GM21737 (cell line): Measurements from ENCODE around the gene CTNNA3.
"Not testable (repeated sequence)": the region's sequence is repeated elsewhere in the genome, so short reads cannot be mapped to it uniquely, and the experiment has no call there.

Source experiments
- ATAC-seq: cut with Tn5 transposase; IDR thresholded peaks from one replicate; pipeline ENCODE4 v1.9.1; 2021; ENCODE audit warnings: mild to moderate bottlenecking, moderate library complexity; ENCODE audit not compliant: unreplicated experiment

The CTNNA3 gene

DNA sequence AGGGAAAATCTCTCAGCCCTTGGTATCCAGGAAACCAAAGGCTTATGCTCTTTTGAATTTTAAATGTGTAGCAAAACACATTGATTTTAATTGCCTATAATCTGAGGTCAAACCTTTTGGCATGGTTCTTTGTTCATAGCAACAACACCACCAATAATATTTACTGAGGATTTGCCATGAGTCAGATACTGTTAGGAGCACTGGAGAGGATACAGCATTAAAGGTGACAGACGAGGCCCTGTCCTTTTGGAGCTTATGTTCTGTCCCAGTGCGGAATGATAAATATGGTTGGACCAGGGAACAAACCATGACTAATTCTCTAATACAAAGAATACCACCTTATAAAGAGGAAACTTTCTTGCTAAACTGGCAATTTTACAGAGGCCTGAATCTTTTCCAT lies 176.6 kb downstream of the CTNNA3 start:
- ATAC-seq: no peak

DNA sequence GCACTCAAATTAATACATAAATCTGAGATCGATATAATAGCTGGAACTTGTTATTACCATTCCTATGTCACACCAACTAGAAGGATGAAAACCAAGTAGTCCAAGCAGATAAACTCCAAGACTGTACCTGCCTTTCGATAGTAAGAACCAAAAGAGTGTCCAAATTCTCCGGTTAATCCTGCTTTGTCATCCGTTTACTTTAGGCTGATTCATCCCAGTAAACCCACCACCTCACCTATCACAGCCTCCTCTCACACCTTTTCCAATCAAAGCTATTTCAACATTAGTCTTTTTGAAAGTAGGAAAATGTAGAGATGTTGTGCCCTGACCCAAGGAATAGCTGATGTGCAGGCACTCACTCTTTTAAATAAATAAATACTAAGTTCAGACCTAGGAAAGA lies 177.2 kb downstream of the CTNNA3 start:
- ATAC-seq: no peak

DNA sequence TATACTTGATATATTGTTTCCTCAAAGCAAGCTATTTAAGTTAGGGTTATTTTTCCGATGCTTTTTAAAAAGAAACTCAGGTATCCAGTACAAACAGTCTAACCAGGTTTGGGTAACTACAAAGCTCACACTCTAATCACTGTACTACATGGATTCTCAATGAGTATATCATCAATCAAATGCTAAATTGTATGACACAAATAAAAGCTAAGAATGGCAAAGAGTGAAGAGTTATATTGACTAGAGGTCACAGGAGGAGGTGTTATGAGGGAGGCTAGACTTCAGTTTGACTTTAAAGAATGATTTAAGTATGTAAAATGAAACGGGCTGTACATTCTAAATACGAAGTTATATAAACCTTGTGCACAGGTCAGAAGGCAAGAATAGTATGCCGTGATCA lies 178.0 kb downstream of the CTNNA3 start:
- no peak for ATAC-seq

DNA sequence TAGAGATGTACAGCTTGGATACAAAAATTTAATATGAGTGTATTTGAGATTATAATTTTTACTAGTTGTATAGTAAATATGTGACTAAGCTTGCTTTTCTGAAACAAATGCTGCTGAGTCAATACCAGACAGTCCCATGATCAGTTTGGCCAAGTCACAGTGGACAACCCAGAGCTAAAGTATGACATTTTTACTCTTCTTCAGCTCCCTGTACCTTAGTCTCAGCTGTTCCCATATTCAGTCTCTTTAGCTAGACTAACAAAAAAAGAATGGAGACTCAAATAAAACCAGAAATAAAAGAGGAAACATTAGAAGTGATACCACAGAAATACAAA lies 189.3 kb downstream of the CTNNA3 start:
- ATAC-seq: no peak

DNA sequence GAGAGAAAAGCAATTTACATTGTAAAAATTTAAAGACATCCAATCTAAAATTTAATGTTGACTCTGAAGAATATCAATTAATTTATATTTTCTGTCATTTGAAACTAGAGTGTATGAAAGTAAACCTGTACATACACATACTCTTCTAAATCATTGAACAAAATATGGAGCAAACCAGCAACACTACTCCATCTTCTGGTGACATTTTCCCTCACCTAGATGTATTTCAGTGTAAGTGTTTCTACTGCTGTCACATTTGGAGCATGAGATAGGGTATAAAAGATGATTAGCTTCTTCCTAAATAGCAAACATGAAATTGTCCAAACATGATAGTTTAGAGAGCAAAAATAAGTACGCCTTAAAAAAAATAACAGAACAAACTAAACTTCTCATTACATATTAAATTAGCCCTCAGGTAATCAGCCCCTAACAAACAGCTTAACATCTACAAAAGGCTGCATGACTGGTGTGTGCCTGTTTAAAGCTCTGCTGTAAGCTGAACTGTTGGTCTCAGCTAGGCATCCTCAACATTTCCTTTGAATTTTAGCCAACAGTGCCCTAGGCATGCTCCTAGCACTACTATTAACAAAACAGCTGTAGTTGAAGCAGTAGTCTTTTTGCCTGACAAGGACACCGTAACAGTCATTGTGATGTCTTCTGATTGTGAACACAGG lies 189.8 kb downstream of the CTNNA3 start:
- no peak for ATAC-seq

DNA sequence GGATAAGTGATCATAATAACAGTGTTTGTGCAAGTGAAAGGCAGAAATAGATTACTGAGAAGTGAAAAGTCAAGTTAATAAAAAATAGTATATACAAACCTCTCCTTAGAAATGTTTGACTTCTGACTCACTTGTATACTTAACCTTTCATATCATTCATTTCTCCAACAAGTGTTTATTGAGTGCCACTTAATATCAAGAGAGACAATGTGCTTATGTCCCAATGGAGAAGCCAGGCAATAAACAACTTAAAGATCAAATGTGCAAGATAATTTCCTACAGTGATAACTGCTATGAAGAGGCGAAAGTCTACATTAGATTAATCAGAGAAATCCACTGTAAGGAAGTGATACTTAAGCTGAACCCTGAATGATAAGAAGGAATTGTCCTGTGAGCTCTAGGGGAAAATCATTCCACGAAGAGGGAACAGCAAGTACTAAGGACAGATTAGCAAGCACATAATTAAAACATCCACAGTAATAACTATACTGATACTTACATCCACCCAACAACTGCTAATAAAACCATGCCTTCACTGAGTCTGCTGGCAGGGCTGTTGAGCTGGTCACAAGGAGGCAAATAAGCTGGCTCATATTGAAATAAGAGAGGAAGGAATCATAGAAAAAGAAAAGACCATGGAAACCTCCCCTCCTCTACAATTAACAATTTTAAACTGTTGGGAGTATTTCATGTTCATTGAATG lies 203.5 kb downstream of the CTNNA3 start:
- ATAC-seq: no peak

DNA sequence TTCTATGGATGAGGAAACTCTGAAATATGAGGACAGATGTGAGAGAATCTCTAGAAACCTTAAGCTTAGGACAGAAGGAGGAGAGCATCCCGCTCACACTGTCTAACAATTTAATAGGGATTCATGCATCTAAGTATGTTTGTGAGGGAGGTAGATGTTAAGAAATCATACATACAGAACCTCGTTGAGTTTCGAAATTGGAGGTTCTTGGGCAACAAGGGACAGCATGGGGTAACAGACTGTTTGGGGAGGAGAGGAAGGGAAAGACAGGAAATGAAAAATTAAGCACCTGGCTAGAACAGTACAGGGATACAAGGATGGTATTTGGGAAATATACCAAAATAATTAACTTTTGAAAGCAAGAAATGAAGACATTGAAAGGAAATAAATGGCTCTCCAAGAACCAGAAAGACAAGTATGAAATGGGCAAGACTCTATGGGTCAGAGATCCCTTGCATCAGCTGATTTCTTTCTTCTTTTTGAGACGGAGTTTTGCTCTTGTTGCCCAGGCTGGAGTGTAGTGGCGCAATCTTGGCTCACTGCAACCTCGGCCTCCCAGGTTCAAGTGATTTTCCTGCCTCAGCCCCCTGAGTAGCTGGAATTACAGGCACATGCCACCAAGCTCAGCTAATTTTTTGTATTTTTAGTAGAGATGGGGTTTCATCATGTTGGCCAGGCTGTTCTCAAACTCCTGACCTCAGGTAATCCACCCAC lies 207.9 kb downstream of the CTNNA3 start:
- no peak for ATAC-seq

DNA sequence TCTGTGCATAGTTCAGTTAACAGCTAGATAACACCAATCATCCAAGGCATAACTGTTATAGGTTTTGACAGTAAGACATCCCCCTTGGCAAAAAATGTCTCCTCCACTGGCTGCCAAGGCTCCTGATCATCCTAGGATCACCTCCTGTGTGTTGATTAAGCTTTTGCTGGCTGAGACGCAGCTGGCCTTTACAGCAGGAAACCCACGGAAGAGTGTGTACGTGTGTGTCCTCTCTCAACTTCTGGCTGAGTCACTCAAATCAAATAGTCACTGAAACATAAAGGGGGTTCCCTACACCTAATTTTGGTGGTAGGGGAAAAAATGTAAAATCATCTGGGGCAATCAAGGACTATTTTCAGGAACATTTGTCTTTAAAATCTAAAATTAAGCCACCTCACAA lies 208.8 kb downstream of the CTNNA3 start:
- no peak for ATAC-seq

DNA sequence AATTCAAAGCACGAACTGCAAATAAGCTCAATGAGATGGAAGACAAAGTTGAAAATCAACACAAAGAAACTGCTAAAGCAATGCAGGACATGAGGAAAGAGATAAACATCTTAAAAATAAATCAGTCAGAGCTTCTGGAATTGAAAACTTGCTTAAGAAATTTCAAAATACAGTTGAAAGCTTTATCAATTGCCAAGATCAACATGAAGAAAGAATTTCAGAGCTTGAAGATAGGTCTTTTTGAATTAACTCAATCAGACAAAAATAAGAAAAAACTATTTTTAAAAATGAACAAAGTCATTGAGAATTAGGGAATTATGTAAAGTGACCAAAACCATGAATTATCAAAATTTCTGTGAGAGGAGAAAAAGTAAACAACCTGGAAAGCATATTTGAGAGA lies 218.1 kb downstream of the CTNNA3 start:
- no peak for ATAC-seq

DNA sequence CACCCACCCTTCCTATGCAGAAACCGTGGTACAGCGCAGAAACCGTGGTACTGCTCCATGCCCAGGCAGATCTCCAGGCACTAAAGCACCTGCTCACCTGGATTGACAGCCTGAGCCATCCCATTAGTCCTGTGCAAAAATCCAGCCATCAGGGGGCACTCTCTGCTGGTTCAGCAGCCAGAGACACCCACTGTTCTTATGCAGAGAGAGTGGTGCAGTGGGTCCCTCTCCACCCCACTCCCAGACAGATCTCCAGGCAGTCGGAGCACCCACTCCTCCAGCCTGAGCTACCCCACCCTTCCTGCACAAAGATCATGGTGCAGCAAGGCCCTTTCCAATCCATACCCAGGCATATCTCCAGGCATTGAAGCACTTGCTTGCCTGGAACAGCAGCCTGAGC lies 219.8 kb downstream of the CTNNA3 start:
- no peak for ATAC-seq

DNA sequence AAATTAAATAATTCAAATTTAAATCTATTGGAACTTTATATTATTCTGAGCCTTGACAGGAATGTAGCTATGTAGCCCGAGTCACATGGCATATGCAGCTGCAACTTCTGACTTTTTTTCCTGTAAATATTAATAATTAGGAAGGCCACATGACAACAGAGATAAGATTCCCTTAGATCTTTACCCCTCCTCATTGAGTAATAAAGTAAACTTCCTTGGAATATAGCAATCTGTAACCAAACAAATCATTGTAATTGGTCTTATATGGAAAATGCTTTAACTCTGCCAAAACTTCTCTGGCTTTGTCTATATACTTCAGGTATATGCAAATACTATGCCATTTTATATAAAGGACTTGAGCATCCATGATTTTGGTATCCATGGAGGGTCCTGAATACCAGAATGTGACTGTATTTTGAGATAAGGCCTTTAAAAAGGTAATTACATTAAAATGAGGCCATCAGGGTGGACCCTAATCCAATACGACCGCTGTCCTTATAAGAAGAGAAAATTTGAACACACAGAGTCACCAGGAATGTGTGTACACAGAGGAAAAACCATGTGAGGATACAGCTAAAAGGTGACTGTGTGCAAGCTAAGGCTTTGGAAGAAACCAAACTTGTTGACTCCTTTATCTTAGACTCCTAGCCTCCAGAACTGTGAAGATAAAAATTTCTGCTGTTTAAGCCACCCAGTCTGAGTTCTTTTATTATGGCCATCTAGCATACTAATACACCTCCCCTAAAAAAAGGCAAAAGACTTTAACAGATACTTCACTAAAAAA lies 222.0 kb downstream of the CTNNA3 start:
- no peak for ATAC-seq

DNA sequence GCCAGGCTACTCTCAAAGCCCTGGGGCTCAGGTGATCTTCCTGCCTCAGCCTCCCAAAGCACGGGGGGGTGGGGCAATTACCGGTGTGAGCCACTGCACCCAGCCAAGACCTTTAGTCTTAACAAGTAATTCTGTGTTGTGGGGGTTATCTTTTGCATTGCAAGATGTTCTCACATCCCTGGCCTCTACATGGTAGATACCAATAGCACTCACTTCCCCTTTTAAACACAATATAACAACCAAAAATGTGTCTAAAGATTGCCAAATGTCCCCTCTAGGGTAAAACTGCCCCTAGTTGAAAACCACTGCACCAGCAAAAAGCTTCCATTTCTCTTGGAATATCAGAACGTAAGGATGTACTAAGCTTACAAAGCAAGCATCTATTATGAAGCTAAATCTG lies 225.0 kb downstream of the CTNNA3 start:
- ATAC-seq: no peak

DNA sequence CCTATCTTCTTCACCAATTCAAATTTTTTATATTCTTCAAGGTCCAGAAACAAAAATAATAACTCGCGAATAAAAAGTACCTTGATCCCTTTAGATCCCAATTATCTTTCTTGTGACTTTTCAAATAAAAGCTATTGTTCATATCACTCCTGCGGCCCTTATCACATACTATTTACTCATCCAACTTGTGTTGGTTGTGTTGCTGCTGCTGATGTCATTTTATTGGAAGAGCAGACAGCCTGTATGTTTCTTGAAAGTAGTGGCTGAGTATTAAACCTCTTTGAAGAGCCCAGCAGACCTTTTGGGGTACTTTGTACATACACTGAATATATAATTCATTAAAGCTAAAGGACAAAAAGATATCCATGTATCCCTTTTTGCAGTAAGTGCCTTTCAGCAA lies 231.7 kb downstream of the CTNNA3 start:
- no peak for ATAC-seq

DNA sequence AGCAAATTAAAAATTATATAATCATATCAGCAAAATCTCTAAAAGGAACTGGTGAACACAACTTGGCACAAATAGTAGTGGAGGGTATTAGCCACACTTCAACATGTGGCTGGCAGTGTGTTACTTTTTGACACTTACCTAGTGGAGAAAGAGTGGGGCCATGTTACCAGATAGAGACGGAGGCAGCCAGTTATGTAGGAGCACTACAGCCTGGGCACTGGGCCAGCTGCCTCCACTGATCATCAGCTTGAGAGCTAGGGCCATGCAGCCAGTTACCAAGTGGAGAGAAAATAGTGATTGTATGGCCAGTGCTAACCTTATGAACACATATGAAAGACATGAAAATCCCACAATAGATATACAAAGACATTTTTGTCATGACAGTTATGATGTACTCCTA lies 243.1 kb downstream of the CTNNA3 start:
- ATAC-seq: no peak

DNA sequence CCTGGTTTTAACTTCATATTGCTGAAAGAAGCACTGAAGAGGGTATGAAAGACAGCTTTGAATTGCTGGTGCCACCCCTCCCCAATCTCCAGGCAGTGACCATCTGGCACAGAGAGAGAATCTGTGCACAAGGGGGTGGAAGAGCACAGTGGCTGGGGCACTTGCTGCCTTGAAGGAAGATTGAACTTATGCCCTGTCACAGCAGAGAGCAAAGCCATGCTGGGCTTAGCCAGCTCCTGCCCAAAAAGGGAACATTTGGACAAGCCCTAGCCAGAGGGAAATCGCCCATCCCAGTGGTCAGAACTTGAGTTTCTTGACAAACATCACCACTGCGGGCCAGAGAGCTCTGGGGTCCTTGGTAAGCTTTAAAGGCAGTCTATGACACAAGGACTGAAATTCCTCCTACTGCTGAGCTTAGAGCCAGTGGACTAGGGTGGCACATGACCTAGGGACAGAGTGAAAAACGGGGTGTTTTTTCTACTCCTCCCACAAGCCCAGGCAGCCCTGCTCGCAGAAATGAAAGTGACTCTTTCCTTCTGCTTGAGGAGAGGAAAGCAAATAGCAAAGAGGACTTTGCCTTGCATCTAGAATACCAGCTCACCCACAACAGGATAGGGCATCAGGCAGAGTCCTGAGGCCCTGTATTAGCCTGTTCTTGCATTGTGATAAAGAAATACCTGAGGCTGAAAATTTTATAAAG lies 257.2 kb downstream of the CTNNA3 start:
- ATAC-seq: no peak

DNA sequence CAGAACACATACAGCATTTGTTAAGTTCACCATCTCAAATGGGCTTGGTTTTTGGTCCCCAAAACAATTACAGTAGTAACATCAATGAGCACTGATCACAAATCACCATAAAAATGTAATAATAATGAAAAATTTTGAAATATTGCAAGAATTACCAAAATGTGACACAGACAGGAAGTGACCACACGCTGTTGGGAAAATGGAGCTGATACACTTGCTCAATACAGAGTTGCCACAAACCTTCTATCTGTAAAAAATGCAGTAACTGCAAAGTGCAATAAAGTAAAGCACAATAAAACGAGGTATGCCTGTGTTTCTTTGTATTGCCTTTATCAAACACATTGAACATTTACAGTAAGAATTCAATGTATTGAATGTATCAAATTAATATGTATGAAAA lies 262.7 kb downstream of the CTNNA3 start:
- ATAC-seq: no peak

DNA sequence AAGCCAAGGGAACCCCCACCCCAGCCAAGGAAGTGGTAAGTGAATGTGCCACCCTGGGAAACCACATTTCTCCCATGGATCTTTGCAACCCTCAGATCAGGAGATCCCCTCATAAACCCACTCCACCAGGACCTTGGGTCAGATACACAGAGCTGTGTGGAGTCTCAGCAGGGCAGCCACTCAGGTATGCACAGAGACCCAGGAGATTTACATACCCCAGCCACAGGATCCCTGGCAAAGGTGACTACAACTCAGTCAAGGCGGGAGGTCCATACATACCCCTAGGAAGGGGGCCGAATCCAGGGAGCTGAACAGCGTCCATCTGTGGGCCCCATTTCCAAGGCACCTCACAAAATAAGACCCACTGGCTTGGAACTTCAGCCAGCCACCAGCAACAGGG lies 293.4 kb downstream of the CTNNA3 start:
- no peak for ATAC-seq

DNA sequence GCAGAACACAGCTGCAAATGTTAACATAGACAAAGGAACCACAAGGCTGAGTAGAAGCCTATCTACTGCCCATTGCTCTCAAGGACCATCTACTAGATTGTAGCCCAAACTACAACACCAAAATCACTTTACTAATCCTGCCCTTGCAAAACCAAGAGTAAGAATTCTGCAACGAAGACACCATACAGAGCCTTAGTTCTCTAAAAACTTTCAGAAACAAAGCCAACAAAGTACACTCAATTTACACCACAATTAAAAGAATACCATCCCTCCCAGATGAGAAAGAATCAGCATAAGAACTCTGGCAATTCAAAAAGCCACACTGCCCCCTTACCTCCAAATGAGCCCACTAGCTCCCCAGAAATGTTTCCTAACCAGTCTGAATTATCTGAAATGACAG lies 294.3 kb downstream of the CTNNA3 start:
- ATAC-seq: no peak

DNA sequence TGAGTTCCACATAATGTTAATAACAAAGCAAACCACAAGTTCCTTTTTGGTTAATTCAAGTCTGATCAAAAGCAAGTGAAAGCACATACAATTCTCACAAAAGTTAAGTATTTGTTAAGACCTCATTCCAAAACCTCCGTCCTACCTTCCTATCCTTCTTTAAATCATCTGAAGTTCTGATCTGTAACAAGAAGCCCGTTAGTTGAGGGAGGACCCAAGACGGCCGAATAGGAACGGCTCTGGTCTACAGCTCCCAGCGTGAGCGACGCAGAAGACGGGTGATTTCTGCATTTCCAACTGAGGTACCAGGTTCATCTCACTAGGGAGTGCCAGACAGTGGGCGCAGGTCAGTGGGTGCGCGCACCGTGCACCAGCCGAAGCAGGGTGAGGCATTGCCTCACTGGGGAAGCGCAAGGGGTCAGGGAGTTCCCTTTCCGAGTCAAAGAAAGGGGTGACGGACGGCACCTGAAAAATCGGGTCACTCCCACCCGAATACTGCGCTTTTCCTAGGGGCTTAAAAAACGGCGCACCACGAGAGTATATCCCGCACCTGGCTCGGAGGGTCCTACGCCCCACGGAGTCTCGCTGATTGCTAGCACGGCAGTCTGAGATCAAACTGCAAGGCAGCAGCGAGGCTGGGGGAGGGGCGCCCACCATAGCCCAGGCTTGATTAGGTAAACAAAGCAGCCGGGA lies 309.0 kb downstream of the CTNNA3 start:
- ATAC-seq: not testable (repeated sequence)

DNA sequence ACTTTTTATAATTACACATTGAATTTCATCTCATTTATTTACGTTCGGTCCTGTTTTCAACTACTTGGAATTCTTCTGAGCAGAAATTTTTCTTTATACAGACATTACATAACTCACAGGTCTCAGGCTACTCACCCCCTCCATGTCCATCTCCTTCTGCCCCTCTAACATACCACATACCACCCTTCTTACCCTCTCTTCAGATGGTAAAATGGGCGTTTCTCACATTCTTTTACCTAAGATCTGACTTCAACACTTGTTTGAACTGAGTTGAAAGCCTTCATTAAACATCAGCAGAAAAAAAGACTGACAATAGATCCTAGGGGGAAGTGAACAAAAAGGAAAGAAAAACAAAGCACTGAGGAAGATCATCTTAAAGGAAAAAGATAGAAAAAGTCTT lies 309.7 kb downstream of the CTNNA3 start:
- ATAC-seq: no peak
